DMS 273 (cell line): ENCODE data around the gene ARHGEF4.

ENCODE experiments used
- DNase-seq: peaks from one replicate; lab custom pipeline; 2025; ENCODE audit not compliant: unreplicated experiment; lab: John Stamatoyannopoulos, UW

Gene ARHGEF4

GRCh38 chr2:130915595-130916437 is 79.1 kb downstream of the ARHGEF4 start:
- DNase-seq, result no peak

GRCh38 chr2:130916438-130916705 is 79.7 kb downstream of the ARHGEF4 start:
- no peak for DNase-seq

GRCh38 chr2:130917006-130917688 is 80.4 kb downstream of the ARHGEF4 start:
- DNase-seq, result no peak

GRCh38 chr2:130918393-130918792 is 81.7 kb downstream of the ARHGEF4 start:
- DNase-seq, result no peak

GRCh38 chr2:130920415-130921163 is 83.9 kb downstream of the ARHGEF4 start:
- DNase-seq, result peak; percentile 90

- no peak for DNase-seq
These were observed 84.4 kb downstream of the ARHGEF4 start for GRCh38 chr2:130921164-130921476.

GRCh38 chr2:130922417-130922816 is 85.7 kb downstream of the ARHGEF4 start:
- no peak for DNase-seq

- DNase-seq, result no peak
These were observed 91.7 kb downstream of the ARHGEF4 start for GRCh38 chr2:130928385-130928784.

- no peak for DNase-seq
These were observed 94.3 kb downstream of the ARHGEF4 start for GRCh38 chr2:130930740-130931659.

GRCh38 chr2:130933501-130933900 is 96.8 kb downstream of the ARHGEF4 start:
- no peak for DNase-seq

- DNase-seq, result peak; percentile 8
These were observed 99.7 kb downstream of the ARHGEF4 start for GRCh38 chr2:130936451-130936850.

GRCh38 chr2:130947967-130948366 is 111.3 kb downstream of the ARHGEF4 start:
- no peak for DNase-seq

- DNase-seq, result no peak
These were observed 113.2 kb downstream of the ARHGEF4 start for GRCh38 chr2:130949954-130950353.

GRCh38 chr2:130951018-130951417 is 114.3 kb downstream of the ARHGEF4 start:
- no peak for DNase-seq

GRCh38 chr2:130954873-130955272 is 118.2 kb downstream of the ARHGEF4 start:
- DNase-seq, result no peak

GRCh38 chr2:130957915-130958314 is 121.2 kb downstream of the ARHGEF4 start:
- DNase-seq, result peak; percentile 43

- peak; percentile 73 for DNase-seq
These were observed 126.6 kb downstream of the ARHGEF4 start for GRCh38 chr2:130963196-130963848.

GRCh38 chr2:130963849-130964793 is 127.4 kb downstream of the ARHGEF4 start:
- peak; percentile 42 for DNase-seq

GRCh38 chr2:130964931-130965330 is 128.2 kb downstream of the ARHGEF4 start:
- DNase-seq, result no peak
